Neuronal stem cell (in vitro differentiated cells): ENCODE measurements around the gene TBCC.

Source experiments
- DNase-seq: peaks from one replicate; pipeline ENCODE4 v3.0.0-alpha.2; 2013; ENCODE audit warnings: low spot score
- H2AFZ ChIP-seq: one replicate; pipeline ENCODE4 v1.6.1; 2013; ENCODE audit warnings: mild to moderate bottlenecking, low read length, inconsistent platforms
- H2AK5ac ChIP-seq: 2 replicates; pipeline ENCODE4 v1.6.1; 2013; ENCODE audit warnings: low read depth, mild to moderate bottlenecking, inconsistent platforms, low read length, moderate library complexity, mixed read lengths
- H2BK120ac ChIP-seq: 2 replicates; pipeline ENCODE4 v1.6.1; 2013; ENCODE audit warnings: low read depth, mild to moderate bottlenecking, inconsistent platforms, low read length, moderate library complexity, mixed read lengths
- H2BK12ac ChIP-seq: one replicate; pipeline ENCODE4 v1.6.1; 2013; ENCODE audit warnings: low read length, inconsistent platforms
- H2BK15ac ChIP-seq: 2 replicates; pipeline ENCODE4 v1.6.1; 2013; ENCODE audit warnings: mild to moderate bottlenecking, low read length, inconsistent platforms, mixed read lengths
- H2BK5ac ChIP-seq: one replicate; pipeline ENCODE4 v1.6.1; 2013; ENCODE audit warnings: inconsistent platforms, mild to moderate bottlenecking, low read length, moderate library complexity
- H3K14ac ChIP-seq: one replicate; pipeline ENCODE4 v1.6.1; 2013; ENCODE audit warnings: low read length, inconsistent platforms
- H3K18ac ChIP-seq: 2 replicates; pipeline ENCODE4 v1.6.1; 2013; ENCODE audit warnings: low read length, inconsistent platforms
- H3K23ac ChIP-seq: 2 replicates; pipeline ENCODE4 v1.6.1; 2013; ENCODE audit warnings: low read depth, mild to moderate bottlenecking, mixed read lengths, low read length, inconsistent platforms; ENCODE audit not compliant: poor library complexity
- H3K27ac ChIP-seq: replicated peaks from 3 replicates; pipeline ENCODE4 v1.5.1; 2013; ENCODE audit warnings: low read length, inconsistent platforms
- H3K27me3 ChIP-seq, 3 experiments: 2 replicates each; pipeline ENCODE4 v1.6.1; 2013; ENCODE audit warnings: low read length in 3 of 3, mild to moderate bottlenecking in 2 of 3, inconsistent platforms in 1 of 3, low read depth in 1 of 3, mixed read lengths in 1 of 3, moderate library complexity in 1 of 3; ENCODE audit not compliant: control insufficient read depth in 3 of 3, insufficient read depth in 3 of 3
- H3K36me3 ChIP-seq, 2 donors: replicated peaks in 1 of 2; 2 replicates each; pipeline ENCODE4 v1.6.1; 2013; ENCODE audit warnings: low read length in 2 of 2; ENCODE audit not compliant: control insufficient read depth in 2 of 2, insufficient read depth in 2 of 2
- H3K4ac ChIP-seq: 2 replicates; pipeline ENCODE4 v1.6.1; 2013; ENCODE audit warnings: inconsistent platforms, mild to moderate bottlenecking, low read length, moderate library complexity
- H3K4me1 ChIP-seq, 2 donors: 1 replicate in 1 of 2; 2 replicates in 1 of 2; pipeline ENCODE4 v1.6.1; 2013; ENCODE audit warnings: low read length in 2 of 2, low read depth in 1 of 2; ENCODE audit not compliant: control insufficient read depth in 2 of 2, insufficient read depth in 1 of 2
- H3K4me2 ChIP-seq: one replicate; pipeline ENCODE4 v1.6.1; 2013; ENCODE audit warnings: mild to moderate bottlenecking, low read length, inconsistent platforms; ENCODE audit not compliant: insufficient read depth, poor library complexity, severe bottlenecking
- H3K4me3 ChIP-seq, 2 donors: 2 replicates each; pipeline ENCODE4 v1.5.1; 2013; ENCODE audit warnings: low read length in 2 of 2, mild to moderate bottlenecking in 2 of 2, inconsistent platforms in 1 of 2, moderate library complexity in 1 of 2
- H3K79me1 ChIP-seq: one replicate; pipeline ENCODE4 v1.6.1; 2013; ENCODE audit warnings: low read depth, mild to moderate bottlenecking, inconsistent platforms, low read length, moderate library complexity
- H3K9ac ChIP-seq: one replicate; pipeline ENCODE4 v1.6.1; 2013; ENCODE audit warnings: mild to moderate bottlenecking, low read depth, low read length, inconsistent platforms; ENCODE audit not compliant: poor library complexity
- H3K9me3 ChIP-seq, 2 donors: replicated peaks in 1 of 2; 2 replicates each; pipeline versions ENCODE3 to v1.6.1; 2013; ENCODE audit warnings: low read length in 2 of 2, mild to moderate bottlenecking in 2 of 2, inconsistent platforms in 1 of 2, low read depth in 1 of 2, mixed read lengths in 1 of 2, moderate library complexity in 1 of 2; ENCODE audit not compliant: control insufficient read depth in 2 of 2, insufficient read depth in 1 of 2
- H4K8ac ChIP-seq: one replicate; pipeline ENCODE4 v1.6.1; 2013; ENCODE audit warnings: low read depth, mild to moderate bottlenecking, inconsistent platforms, low read length, moderate library complexity
- H4K91ac ChIP-seq: one replicate; pipeline ENCODE4 v1.6.1; 2013; ENCODE audit warnings: low read length, low read depth, mild to moderate bottlenecking, inconsistent platforms; ENCODE audit not compliant: poor library complexity
- WGBS, 2 donors: extraction: QIAGEN DNeasy Blood & Tissue Kit; methylation state at CpG; one replicate each; pipeline ENCODE4 v1.1.7; 2013; ENCODE audit warnings: missing lambda C conversion rate in 2 of 2, mixed read lengths in 1 of 2; ENCODE audit not compliant: insufficient read length in 2 of 2, insufficient replicate concordance in 1 of 2; ENCODE audit errors: extremely low coverage in 2 of 2; 5-methylcytosine and 5-hydroxymethylcytosine counted together

The TBCC gene

GRCh38 chr6:42758756-42759430 is 13.0 kb upstream of the TBCC start:
- Histone ChIP-seq H3K9ac (no peak overlapping the region), H2BK5ac (no peak overlapping the region), H4K91ac (no peak overlapping the region), H3K79me1 (no peaks in the 10 kb centered on the region), H3K14ac (no peak overlapping the region), H3K4me1 (peaks cover 0 to 7% of the 10 kb centered on the region in 2 donors), H2BK12ac (no peak overlapping the region), H2AK5ac (no peak overlapping the region), H3K4ac (no peak overlapping the region), H3K27ac (no peak overlapping the region), H3K18ac (no peak overlapping the region), H2BK15ac (no peak overlapping the region), H2AFZ (no peak overlapping the region), H3K23ac (no peak overlapping the region), H3K4me2 (no peak overlapping the region), H2BK120ac (no peak overlapping the region), H3K9me3 (no peaks in the 10 kb centered on the region), H3K4me3 (no peak overlapping the region), H3K36me3 (no peaks in the 10 kb centered on the region), H3K27me3 (no peaks in the 10 kb centered on the region), H4K8ac (no peak overlapping the region)
- DNase-seq: no peak
- no CpG with 5 or more reads among the region's 3 CpGs for whole genome bisulfite sequencing, 2 donors

- no CpG with 5 or more reads among the region's 7 CpGs for WGBS, 2 donors
- H3K14ac ChIP-seq: no peak overlapping the region
- peaks cover 0 to 2% of the 10 kb centered on the region in 2 donors for H3K4me1 ChIP-seq
- no peak overlapping the region for H3K27ac ChIP-seq
- no peak overlapping the region for H4K8ac ChIP-seq
- H2AFZ ChIP-seq: no peak overlapping the region
- no peak overlapping the region for H3K9ac ChIP-seq
- no peaks in the 10 kb centered on the region for H3K9me3 ChIP-seq
- no peaks in the 10 kb centered on the region for H3K36me3 ChIP-seq
- no peak overlapping the region for H3K4me3 ChIP-seq
- H3K79me1 ChIP-seq: no peaks in the 10 kb centered on the region
- no peak overlapping the region for H2BK120ac ChIP-seq
- DNase-seq: no peak
- no peak overlapping the region for H4K91ac ChIP-seq
- no peak overlapping the region for H2AK5ac ChIP-seq
- H3K4ac ChIP-seq: no peak overlapping the region
- H3K18ac ChIP-seq: no peak overlapping the region
- no peak overlapping the region for H3K23ac ChIP-seq
- no peak overlapping the region for H3K4me2 ChIP-seq
- no peak overlapping the region for H2BK12ac ChIP-seq
- H2BK5ac ChIP-seq: no peak overlapping the region
- no peaks in the 10 kb centered on the region for H3K27me3 ChIP-seq
- H2BK15ac ChIP-seq: no peak overlapping the region
Observed at GRCh38 chr6:42756722-42757121, 10.8 kb upstream of the TBCC start.

- Histone ChIP-seq H2BK120ac (no peak overlapping the region), H3K27ac (no peak overlapping the region), H3K27me3 (no peaks in the 10 kb centered on the region), H3K14ac (no peak overlapping the region), H2AFZ (no peak overlapping the region), H4K91ac (no peak overlapping the region), H2BK5ac (no peak overlapping the region), H3K4me2 (no peak overlapping the region), H2AK5ac (no peak overlapping the region), H3K9ac (no peak overlapping the region), H3K23ac (no peak overlapping the region), H3K4me3 (no peak overlapping the region), H3K4ac (no peak overlapping the region), H2BK12ac (no peak overlapping the region), H3K4me1 (no peaks in the 10 kb centered on the region), H3K9me3 (no peaks in the 10 kb centered on the region), H3K79me1 (peaks cover 2% of the 10 kb centered on the region), H4K8ac (no peak overlapping the region), H2BK15ac (no peak overlapping the region), H3K18ac (no peak overlapping the region), H3K36me3 (no peaks in the 10 kb centered on the region)
- no CpG with 5 or more reads among the region's 5 CpGs for whole genome bisulfite sequencing, 2 donors
- DNase-seq: no peak
Observed at GRCh38 chr6:42754759-42755158, 8.9 kb upstream of the TBCC start.

- Histone ChIP-seq H3K9ac (no peak overlapping the region), H3K18ac (no peak overlapping the region), H3K36me3 (no peaks in the 10 kb centered on the region), H2BK120ac (no peak overlapping the region), H2BK15ac (no peak overlapping the region), H3K4ac (no peak overlapping the region), H4K91ac (no peak overlapping the region), H3K4me1 (no peaks in the 10 kb centered on the region), H3K9me3 (no peaks in the 10 kb centered on the region), H2BK5ac (no peak overlapping the region), H2BK12ac (no peak overlapping the region), H3K27ac (no peak overlapping the region), H2AK5ac (no peak overlapping the region), H4K8ac (no peak overlapping the region), H3K4me2 (no peak overlapping the region), H3K27me3 (no peaks in the 10 kb centered on the region), H2AFZ (no peak overlapping the region), H3K79me1 (peaks cover 2% of the 10 kb centered on the region), H3K23ac (no peak overlapping the region), H3K14ac (no peak overlapping the region), H3K4me3 (no peak overlapping the region)
- WGBS, 2 donors: no CpG with 5 or more reads among the region's 3 CpGs
- DNase-seq: no peak
Observed at GRCh38 chr6:42751055-42751454, 5.2 kb upstream of the TBCC start.
